ENCODE measurements around the gene OR2T12.
A peak's percentile ranks its signal among the peaks of the same experiment; 100 is the strongest.

GRCh38 chr1:248243204-248243603 lies 60.0 kb downstream of the OR2T12 start:
- TF ChIP-seq CTCF (conservative IDR thresholded peaks at IDR 0.05; ENCODE audit: low read depth in 2 of 2) (peak; percentile 52 to 69), POLR2AphosphoS5 (IDR thresholded peaks at IDR 0.05; ENCODE audit: low read depth) (no peak), ZNF462 (CRISPR knock-in tag; IDR thresholded peaks at IDR 0.05) (no peak), ZNF114 (CRISPR knock-in tag; IDR thresholded peaks at IDR 0.05) (no peak), REST (IDR thresholded peaks at IDR 0.05; ENCODE audit: unreplicated experiment) (no peak), JUNB (IDR thresholded peaks at IDR 0.05; ENCODE audit: unreplicated experiment) (no peak), STAT1 (IDR thresholded peaks at IDR 0.05; ENCODE audit: unreplicated experiment) (no peak), EZH2phosphoT487 (IDR thresholded peaks at IDR 0.05; ENCODE audit: unreplicated experiment) (no peak), EZH2 (IDR thresholded peaks at IDR 0.05; ENCODE audit: low read depth, unreplicated experiment) (no peak), CREB1 (CRISPR knock-in tag; IDR thresholded peaks at IDR 0.05; ENCODE audit: low read depth) (no peak)

Measured in GM23338 (cell line).